GM12878 (cell line): ENCODE measurements around the gene UTP3. TPM values are rescaled to one million over a fixed set of nuclear protein-coding genes. Genes with fewer than 3 reads are reported as not detected.

Source experiments
- BRCA1 ChIP-seq: IDR thresholded peaks from 2 replicates; pipeline ENCODE4 v1.6.1; 2011; ENCODE audit warnings: low read depth, low read length, improper control_type of control experiment
- CREM ChIP-seq: IDR thresholded peaks from 2 replicates; pipeline ENCODE4 v1.6.1; 2014; ENCODE audit warnings: antibody characterized with exemption, low read depth
- MTA2 ChIP-seq: fragments of 450-650 bp; IDR thresholded peaks from 2 replicates; pipeline ENCODE4 v1.6.1; 2016; ENCODE audit warnings: low read depth, mild to moderate bottlenecking, moderate library complexity
- PML ChIP-seq: IDR thresholded peaks from 2 replicates; pipeline ENCODE4 v1.6.1; 2012; ENCODE audit warnings: low read length, inconsistent platforms
- RAD51 ChIP-seq: fragments of 450-650 bp; IDR thresholded peaks from 2 replicates; pipeline ENCODE4 v1.6.1; 2016; ENCODE audit warnings: moderate library complexity, mild to moderate bottlenecking, inconsistent platforms
- ZZZ3 ChIP-seq: IDR thresholded peaks from 2 replicates; pipeline ENCODE4 v1.6.1; 2011; ENCODE audit warnings: low read depth; ENCODE audit not compliant: control insufficient read depth, insufficient read length
- polyA plus RNA-seq, 11 experiments: library from polyadenylated mRNA; depleted of rRNA in 4 of 11; unstranded in 6 of 11; stranded (reverse) in 5 of 11; fragments of >200 nt; fragmentation: Nextera tagmentation in 4 of 11; fragmentation: Illumina TruSeq in 1 of 11; extraction: Ambion mirVana in 4 of 11; extraction: Trizol in 1 of 11; gene quantifications; 1 replicate in 1 of 11; 2 replicates in 10 of 11; pipeline versions ENCODE4 v1.2.1 to v1.2.3, GENCODE V29; 2011 to 2016; ENCODE audit warnings: inconsistent platforms in 2 of 11, missing spikeins in 2 of 11, low read depth in 1 of 11
- total RNA-seq, 4 experiments: library from RNA; depleted of rRNA in 3 of 4; stranded (reverse); fragments of >200 nt in 3 of 4; fragmentation: Illumina TruSeq in 1 of 4; extraction: Trizol in 1 of 4; gene quantifications; 2 replicates each; pipeline versions ENCODE4 v1.2.1 to v1.2.3, GENCODE V29; 2013 to 2021
- TF ChIP-seq, protein P1 (sequence below): IDR thresholded peaks from 2 replicates; pipeline ENCODE4 v1.6.1; 2012; ENCODE audit warnings: improper control_type of control experiment, low read depth, low read length; ENCODE audit not compliant: insufficient replicate concordance
- TF ChIP-seq, protein P2 (sequence below): IDR thresholded peaks from 2 replicates; pipeline ENCODE4 v1.6.1; 2012; ENCODE audit warnings: low read length, inconsistent platforms

Gene UTP3
- total and polyA plus RNA-seq, 10 of the 15 experiments (the other 5 are each of a cell fraction or from before 2014, with no cell fraction given): 15.8 to 60.7 (median 22.5) TPM

DNA sequence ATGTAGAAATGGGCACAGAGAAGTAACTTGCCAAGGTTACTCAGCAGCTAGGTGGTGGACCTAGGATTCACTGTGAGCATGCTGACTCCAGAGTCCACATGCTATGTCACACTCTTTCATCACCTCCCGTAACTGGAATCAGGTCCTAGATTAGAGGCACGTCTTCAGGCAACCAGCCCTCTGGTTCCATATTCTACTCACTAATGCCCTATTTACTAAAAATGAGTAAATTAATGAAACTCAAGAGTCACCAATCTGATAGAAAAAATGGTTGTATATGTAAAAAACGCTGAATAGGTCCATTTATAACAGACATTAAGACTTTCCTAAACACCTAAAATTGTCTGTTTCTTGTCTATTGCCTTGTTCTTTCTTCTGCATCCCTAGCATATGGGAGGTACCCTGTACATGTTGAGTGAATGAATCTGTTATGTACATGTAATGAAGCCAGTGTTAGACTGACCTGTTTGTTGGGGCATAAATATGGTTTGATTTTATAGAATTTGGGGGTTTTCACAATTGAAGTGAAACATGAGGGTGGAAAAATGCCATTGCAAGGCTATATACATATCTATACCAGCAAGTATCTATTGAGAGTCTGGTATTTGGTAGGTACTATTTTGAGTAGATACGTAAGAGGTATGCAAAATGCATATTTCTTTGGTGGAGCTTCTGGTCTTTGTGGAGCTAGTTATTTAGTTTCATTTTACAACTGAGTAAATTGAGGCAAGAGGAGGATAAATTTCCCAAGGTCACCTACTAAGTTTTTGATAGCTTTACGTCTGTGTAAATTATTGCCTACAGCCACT lies 26.0 kb downstream of the UTP3 start (continued):
- TF ChIP-seq, protein P1, sequence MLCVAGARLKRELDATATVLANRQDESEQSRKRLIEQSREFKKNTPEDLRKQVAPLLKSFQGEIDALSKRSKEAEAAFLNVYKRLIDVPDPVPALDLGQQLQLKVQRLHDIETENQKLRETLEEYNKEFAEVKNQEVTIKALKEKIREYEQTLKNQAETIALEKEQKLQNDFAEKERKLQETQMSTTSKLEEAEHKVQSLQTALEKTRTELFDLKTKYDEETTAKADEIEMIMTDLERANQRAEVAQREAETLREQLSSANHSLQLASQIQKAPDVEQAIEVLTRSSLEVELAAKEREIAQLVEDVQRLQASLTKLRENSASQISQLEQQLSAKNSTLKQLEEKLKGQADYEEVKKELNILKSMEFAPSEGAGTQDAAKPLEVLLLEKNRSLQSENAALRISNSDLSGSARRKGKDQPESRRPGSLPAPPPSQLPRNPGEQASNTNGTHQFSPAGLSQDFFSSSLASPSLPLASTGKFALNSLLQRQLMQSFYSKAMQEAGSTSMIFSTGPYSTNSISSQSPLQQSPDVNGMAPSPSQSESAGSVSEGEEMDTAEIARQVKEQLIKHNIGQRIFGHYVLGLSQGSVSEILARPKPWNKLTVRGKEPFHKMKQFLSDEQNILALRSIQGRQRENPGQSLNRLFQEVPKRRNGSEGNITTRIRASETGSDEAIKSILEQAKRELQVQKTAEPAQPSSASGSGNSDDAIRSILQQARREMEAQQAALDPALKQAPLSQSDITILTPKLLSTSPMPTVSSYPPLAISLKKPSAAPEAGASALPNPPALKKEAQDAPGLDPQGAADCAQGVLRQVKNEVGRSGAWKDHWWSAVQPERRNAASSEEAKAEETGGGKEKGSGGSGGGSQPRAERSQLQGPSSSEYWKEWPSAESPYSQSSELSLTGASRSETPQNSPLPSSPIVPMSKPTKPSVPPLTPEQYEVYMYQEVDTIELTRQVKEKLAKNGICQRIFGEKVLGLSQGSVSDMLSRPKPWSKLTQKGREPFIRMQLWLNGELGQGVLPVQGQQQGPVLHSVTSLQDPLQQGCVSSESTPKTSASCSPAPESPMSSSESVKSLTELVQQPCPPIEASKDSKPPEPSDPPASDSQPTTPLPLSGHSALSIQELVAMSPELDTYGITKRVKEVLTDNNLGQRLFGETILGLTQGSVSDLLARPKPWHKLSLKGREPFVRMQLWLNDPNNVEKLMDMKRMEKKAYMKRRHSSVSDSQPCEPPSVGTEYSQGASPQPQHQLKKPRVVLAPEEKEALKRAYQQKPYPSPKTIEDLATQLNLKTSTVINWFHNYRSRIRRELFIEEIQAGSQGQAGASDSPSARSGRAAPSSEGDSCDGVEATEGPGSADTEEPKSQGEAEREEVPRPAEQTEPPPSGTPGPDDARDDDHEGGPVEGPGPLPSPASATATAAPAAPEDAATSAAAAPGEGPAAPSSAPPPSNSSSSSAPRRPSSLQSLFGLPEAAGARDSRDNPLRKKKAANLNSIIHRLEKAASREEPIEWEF: peak; percentile 12
- TF ChIP-seq, protein P2, sequence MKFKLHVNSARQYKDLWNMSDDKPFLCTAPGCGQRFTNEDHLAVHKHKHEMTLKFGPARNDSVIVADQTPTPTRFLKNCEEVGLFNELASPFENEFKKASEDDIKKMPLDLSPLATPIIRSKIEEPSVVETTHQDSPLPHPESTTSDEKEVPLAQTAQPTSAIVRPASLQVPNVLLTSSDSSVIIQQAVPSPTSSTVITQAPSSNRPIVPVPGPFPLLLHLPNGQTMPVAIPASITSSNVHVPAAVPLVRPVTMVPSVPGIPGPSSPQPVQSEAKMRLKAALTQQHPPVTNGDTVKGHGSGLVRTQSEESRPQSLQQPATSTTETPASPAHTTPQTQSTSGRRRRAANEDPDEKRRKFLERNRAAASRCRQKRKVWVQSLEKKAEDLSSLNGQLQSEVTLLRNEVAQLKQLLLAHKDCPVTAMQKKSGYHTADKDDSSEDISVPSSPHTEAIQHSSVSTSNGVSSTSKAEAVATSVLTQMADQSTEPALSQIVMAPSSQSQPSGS: 0 out of 2 replicates have a peak, but pooled peaks have one; percentile 5
- TF ChIP-seq BRCA1: no peak
- TF ChIP-seq PML: peak; percentile 50; the same call in 1 of the 2 replicates
- no peak for TF ChIP-seq ZZZ3
- TF ChIP-seq CREM: 0 out of 2 replicates have a peak, but pooled peaks have one; percentile 4
- TF ChIP-seq RAD51: no peak
- 0 out of 2 replicates have a peak, but pooled peaks have one; percentile 31 for TF ChIP-seq MTA2
